HUES48 (cell line): ENCODE data around the gene NKD1.

Experiments used
- H3K27ac ChIP-seq: one replicate; pipeline ENCODE4 v1.7.0; 2013; ENCODE audit warnings: low read depth, low read length, inconsistent platforms
- H3K27me3 ChIP-seq: 2 replicates; pipeline ENCODE4 v1.6.1; 2013; ENCODE audit warnings: mild to moderate bottlenecking, low read length; ENCODE audit not compliant: control insufficient read depth, insufficient read depth
- H3K36me3 ChIP-seq: 2 replicates; pipeline ENCODE4 v1.6.1; 2013; ENCODE audit warnings: low read length; ENCODE audit not compliant: control insufficient read depth, insufficient read depth
- H3K4me1 ChIP-seq: 2 replicates; pipeline ENCODE4 v1.6.1; 2013; ENCODE audit warnings: mild to moderate bottlenecking, low read length; ENCODE audit not compliant: control insufficient read depth, insufficient read depth
- H3K4me3 ChIP-seq: 2 replicates; pipeline ENCODE4 v1.5.1; 2013; ENCODE audit warnings: mild to moderate bottlenecking, low read depth, low read length
- H3K9ac ChIP-seq: 2 replicates; pipeline ENCODE4 v1.6.1; 2013; ENCODE audit warnings: mild to moderate bottlenecking, low read depth, low read length, moderate library complexity
- H3K9me3 ChIP-seq: 2 replicates; pipeline ENCODE4 v1.6.1; 2013; ENCODE audit warnings: low read length; ENCODE audit not compliant: control insufficient read depth, insufficient read depth

The NKD1 gene

DNA sequence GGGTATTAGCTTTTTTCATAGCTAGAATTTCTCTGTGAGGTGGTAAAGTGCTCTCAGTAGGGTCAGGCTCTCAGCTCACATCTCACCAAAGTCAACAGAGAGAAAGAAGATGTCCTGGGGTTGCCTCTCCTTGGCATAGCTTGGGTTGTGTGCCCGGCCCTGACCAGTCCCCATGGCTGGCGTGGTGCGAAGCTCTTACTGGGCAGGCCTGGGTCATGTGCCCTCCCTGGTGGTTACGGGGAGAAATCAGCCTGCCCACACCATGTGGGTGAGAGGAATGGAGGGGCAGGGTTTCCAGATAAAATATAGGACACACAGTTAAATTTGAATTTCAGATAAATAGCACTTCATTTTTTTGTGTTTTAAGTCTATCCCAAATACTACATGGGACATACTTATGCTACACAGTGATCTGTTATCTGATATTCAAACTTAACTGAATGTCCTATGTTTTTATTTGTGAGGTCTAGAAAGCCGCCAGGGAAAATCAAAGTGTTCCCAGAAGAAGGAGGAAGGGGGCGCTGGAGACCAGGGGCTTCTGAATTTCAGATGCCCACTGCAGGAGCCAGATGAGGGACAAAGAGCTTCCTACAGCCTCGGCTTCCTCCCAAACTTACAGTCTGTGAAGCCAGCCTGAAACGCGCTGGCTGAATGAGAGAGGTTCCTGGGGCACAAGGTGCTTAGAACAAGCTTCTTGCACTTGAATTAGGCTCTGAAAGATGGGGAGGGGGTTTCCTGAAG is 45.4 kb downstream of the NKD1 start:
- H3K9me3 ChIP-seq, result no peaks in the 10 kb centered on the region
- H3K9ac ChIP-seq, result no peak overlapping the region

GRCh38 chr16:50594308-50595260 is 46.4 kb downstream of the NKD1 start:
- Histone ChIP-seq H3K9ac (no peak overlapping the region), H3K4me3 (no peak overlapping the region), H3K4me1 (peaks cover 9% of the 10 kb centered on the region; the same call in 1 of the 2 replicates), H3K27ac (no peak overlapping the region), H3K27me3 (no peaks in the 10 kb centered on the region), H3K36me3 (no peaks in the 10 kb centered on the region), H3K9me3 (no peaks in the 10 kb centered on the region)

More for the DNA sequence above, 45.4 kb downstream of the NKD1 start:
- H3K27ac ChIP-seq, result no peak overlapping the region
- H3K36me3 ChIP-seq, result no peaks in the 10 kb centered on the region
- no peak overlapping the region for H3K4me3 ChIP-seq
- H3K4me1 ChIP-seq, result peaks cover 9% of the 10 kb centered on the region; the same call in 1 of the 2 replicates
- H3K27me3 ChIP-seq, result no peaks in the 10 kb centered on the region

GRCh38 chr16:50595859-50596258 is 47.7 kb downstream of the NKD1 start:
- Histone ChIP-seq H3K9ac (no peak overlapping the region), H3K36me3 (no peaks in the 10 kb centered on the region), H3K4me1 (peaks cover 9% of the 10 kb centered on the region; the same call in 1 of the 2 replicates), H3K27ac (no peak overlapping the region), H3K9me3 (no peaks in the 10 kb centered on the region), H3K4me3 (no peak overlapping the region), H3K27me3 (no peaks in the 10 kb centered on the region)

DNA sequence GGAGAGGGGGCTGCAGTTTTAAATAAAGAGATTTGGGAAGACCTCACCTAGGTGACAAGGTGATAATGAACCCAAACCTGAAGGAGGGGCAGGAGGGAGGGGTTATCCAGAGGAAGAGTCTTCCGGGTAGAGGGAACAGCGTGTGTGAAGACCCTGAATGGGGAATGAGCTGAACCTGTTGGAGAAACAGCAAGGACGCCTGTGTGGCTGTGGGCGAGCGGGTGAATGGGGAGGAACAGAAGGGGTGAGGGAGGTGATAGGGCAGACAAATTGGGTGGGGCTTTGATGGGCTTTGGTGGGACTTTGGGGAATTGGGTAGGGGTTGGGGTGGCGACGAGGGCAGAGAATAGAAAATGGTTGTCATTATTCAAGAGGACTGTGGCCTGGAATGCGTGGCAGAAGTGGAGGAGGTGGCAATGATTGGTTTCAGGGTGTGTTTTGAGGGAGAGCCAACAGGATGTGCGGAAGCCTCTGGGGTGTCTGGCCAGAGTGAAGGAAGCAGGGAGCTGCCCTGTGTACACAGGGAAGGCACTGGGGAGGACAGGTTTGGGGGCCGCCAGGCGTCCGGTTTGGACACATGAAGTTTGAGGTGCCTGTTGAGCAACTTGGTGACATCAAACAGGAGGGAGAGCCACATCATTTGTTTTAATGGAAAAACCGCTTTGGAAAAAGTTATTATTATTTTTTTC is 48.7 kb downstream of the NKD1 start:
- H3K9me3 ChIP-seq, result no peaks in the 10 kb centered on the region
- peaks cover 9% of the 10 kb centered on the region; the same call in 1 of the 2 replicates for H3K4me1 ChIP-seq
- H3K9ac ChIP-seq, result no peak overlapping the region
- H3K36me3 ChIP-seq, result no peaks in the 10 kb centered on the region
- H3K27me3 ChIP-seq, result no peaks in the 10 kb centered on the region
- H3K27ac ChIP-seq, result no peak overlapping the region
- no peak overlapping the region for H3K4me3 ChIP-seq

GRCh38 chr16:50597563-50598255 is 49.5 kb downstream of the NKD1 start:
- Histone ChIP-seq H3K9ac (no peak overlapping the region), H3K36me3 (no peaks in the 10 kb centered on the region)

DNA sequence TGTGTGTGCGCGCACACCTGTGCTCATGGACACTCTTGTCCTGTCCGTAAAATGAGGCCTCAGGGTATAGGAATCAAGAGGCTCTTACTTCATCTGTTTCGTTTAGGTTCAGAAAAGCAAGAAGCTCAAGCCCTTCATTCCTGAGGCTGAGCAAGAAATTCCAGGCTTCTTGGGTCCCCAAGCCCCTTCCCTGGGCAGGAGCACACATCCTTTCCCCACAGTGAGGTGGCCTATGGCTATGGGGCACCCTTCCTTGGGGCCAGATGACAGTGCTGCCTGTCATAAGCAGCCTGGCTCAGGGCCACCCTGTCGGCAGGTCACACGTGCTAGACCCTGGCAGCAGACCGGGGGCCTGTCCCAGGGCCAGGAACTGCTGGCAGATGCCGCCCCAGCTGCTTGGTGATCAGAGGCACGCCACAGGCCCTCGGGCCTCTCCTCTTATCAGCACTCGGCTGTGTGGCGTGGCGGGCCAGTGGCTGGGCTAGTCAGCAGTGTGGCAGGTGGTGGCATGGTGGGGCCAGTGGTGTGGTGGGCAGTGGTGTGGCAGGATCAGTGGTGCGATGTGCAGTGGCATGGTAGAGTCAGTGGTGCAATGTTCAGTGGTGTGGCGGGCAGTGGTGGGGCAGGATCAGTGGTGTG is 50.2 kb downstream of the NKD1 start:
- H3K27ac ChIP-seq, result no peak overlapping the region
- no peak overlapping the region for H3K4me3 ChIP-seq
- H3K4me1 ChIP-seq, result no peaks in the 10 kb centered on the region
- no peaks in the 10 kb centered on the region for H3K36me3 ChIP-seq
- H3K27me3 ChIP-seq, result no peaks in the 10 kb centered on the region
- H3K9me3 ChIP-seq, result no peaks in the 10 kb centered on the region
- H3K9ac ChIP-seq, result no peak overlapping the region

More at GRCh38 chr16:50597563-50598255, 49.5 kb downstream of the NKD1 start:
- Histone ChIP-seq H3K4me3 (no peak overlapping the region), H3K27ac (no peak overlapping the region), H3K4me1 (peaks cover 4% of the 10 kb centered on the region; the same call in 1 of the 2 replicates), H3K9me3 (no peaks in the 10 kb centered on the region), H3K27me3 (no peaks in the 10 kb centered on the region)

- Histone ChIP-seq H3K27ac (no peak overlapping the region), H3K36me3 (no peaks in the 10 kb centered on the region), H3K9ac (no peak overlapping the region), H3K4me1 (no peaks in the 10 kb centered on the region), H3K4me3 (no peak overlapping the region), H3K27me3 (no peaks in the 10 kb centered on the region), H3K9me3 (no peaks in the 10 kb centered on the region)
Observed at GRCh38 chr16:50598936-50599361, 50.8 kb downstream of the NKD1 start.

GRCh38 chr16:50599494-50599893 is 51.3 kb downstream of the NKD1 start:
- Histone ChIP-seq H3K4me3 (no peak overlapping the region), H3K4me1 (no peaks in the 10 kb centered on the region), H3K27ac (no peak overlapping the region), H3K36me3 (no peaks in the 10 kb centered on the region), H3K9ac (no peak overlapping the region), H3K27me3 (no peaks in the 10 kb centered on the region), H3K9me3 (no peaks in the 10 kb centered on the region)

DNA sequence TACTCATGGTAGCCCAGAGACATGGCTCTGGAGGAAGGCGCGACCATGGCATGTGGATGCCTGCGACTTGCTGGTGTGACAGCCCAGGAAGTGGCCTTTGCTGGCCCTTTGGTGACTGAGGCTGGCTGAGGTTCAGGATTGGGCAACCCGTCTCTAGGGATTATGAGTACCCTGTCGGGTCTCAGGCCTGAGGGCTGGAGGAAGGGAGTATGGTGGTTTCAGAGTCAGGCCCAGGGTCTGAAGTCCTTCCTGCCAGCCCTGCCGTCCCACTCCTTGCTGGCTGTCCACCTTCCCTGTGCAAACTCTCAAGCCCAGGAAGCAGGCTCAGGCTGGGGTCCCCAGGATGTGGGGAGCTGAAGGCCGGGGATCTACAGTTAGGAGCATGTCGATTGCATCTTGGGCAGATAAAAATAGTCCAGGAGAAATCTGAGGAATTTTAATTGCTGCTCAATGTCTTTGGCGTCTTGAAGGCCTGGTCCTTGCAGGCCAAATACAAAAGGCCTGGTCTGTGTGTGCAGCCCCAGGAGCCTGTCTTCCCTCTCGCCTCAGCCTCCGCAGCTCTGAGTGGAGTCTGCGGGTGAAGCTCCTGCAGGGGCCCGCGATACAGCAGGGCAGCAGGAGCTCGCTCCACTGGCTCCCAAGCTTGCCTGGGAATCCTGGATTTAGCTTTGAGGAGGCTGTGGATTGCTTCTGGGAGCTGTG is 52.5 kb downstream of the NKD1 start:
- no peaks in the 10 kb centered on the region for H3K27me3 ChIP-seq
- no peak overlapping the region for H3K27ac ChIP-seq
- no peak overlapping the region for H3K9ac ChIP-seq
- no peak overlapping the region for H3K4me3 ChIP-seq
- no peaks in the 10 kb centered on the region for H3K36me3 ChIP-seq
- H3K4me1 ChIP-seq, result no peaks in the 10 kb centered on the region
- no peaks in the 10 kb centered on the region for H3K9me3 ChIP-seq
